Sigmoid colon (tissue), 4 donors: ENCODE measurements around the gene SGPL1.

Experiments used
- EP300 ChIP-seq, 4 donors: sonication (generic); formaldehyde crosslinking; IDR thresholded peaks; one replicate each; pipeline ENCODE4 v1.6.1; 2017; ENCODE audit warnings: antibody characterized with exemption in 4 of 4
- POLR2A ChIP-seq, 2 donors: fragments of 450-650 bp; IDR thresholded peaks; one replicate each; pipeline ENCODE4 v1.6.1; 2016; ENCODE audit warnings: antibody characterized with exemption in 2 of 2, mild to moderate bottlenecking in 2 of 2, moderate library complexity in 2 of 2
- TF ChIP-seq, protein P1 (sequence below), 4 experiments: fragments of 450-650 bp in 3 of 4; fragments of 200-600 bp in 1 of 4; IDR thresholded peaks; one replicate each; pipeline ENCODE4 v1.5.1; 2016 to 2019; ENCODE audit warnings: antibody characterized with exemption in 4 of 4, mild to moderate bottlenecking in 3 of 4, moderate library complexity in 2 of 4

DNA sequence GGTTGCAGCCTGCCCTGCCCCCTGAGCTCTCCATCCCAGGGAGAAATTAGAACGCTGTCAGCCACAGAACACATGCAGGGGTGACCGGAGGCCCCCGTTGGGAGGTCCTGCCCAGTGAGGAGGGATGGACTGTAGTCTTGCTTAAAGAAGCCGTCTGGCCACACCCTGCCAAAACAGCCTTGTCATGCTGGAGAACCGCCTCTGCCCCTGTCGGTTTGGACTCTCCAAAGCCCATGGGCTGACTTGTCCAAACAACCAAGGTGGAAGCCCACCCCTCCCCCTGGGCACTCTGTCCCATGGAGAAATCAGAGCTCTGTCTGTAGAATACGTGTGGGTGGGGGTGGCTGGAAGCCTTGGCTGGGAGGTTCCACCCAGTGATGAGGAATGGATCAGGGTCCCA lies 17.9 kb upstream of the SGPL1 start:
- TF ChIP-seq POLR2A (IDR thresholded peaks at IDR 0.05) (no peak), EP300 (IDR thresholded peaks at IDR 0.05) (no peak)
- TF ChIP-seq, protein P1, sequence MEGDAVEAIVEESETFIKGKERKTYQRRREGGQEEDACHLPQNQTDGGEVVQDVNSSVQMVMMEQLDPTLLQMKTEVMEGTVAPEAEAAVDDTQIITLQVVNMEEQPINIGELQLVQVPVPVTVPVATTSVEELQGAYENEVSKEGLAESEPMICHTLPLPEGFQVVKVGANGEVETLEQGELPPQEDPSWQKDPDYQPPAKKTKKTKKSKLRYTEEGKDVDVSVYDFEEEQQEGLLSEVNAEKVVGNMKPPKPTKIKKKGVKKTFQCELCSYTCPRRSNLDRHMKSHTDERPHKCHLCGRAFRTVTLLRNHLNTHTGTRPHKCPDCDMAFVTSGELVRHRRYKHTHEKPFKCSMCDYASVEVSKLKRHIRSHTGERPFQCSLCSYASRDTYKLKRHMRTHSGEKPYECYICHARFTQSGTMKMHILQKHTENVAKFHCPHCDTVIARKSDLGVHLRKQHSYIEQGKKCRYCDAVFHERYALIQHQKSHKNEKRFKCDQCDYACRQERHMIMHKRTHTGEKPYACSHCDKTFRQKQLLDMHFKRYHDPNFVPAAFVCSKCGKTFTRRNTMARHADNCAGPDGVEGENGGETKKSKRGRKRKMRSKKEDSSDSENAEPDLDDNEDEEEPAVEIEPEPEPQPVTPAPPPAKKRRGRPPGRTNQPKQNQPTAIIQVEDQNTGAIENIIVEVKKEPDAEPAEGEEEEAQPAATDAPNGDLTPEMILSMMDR (IDR thresholded peaks at IDR 0.05), result no peak
